HepG2 (cell line): ENCODE data around the gene ADAMTS16.

ENCODE experiments used
- CSRNP2 ChIP-seq: sonication (generic); formaldehyde crosslinking; conservative IDR thresholded peaks from 2 replicates; pipeline ENCODE4 v1.8.0; 2022; ENCODE audit warnings: low read depth, missing genetic modification reagents
- CTCF ChIP-seq: sonication (generic); formaldehyde crosslinking; IDR thresholded peaks from 2 replicates; pipeline ENCODE4 v1.5.0; 2020; ENCODE audit warnings: mild to moderate bottlenecking, missing genetic modification reagents, moderate library complexity
- HDAC2 ChIP-seq: sonication (generic); formaldehyde crosslinking; IDR thresholded peaks from 2 replicates; pipeline ENCODE4 v1.4.0; 2020; ENCODE audit warnings: missing genetic modification reagents
- MAX ChIP-seq: IDR thresholded peaks from 2 replicates; pipeline ENCODE4 v1.6.1; 2012; ENCODE audit warnings: inconsistent platforms
- RBM39 ChIP-seq: fragments of 200-400 bp; formaldehyde crosslinking; IDR thresholded peaks from one replicate; pipeline ENCODE4 v1.6.1; 2018; ENCODE audit warnings: antibody characterized with exemption, mild to moderate bottlenecking, low read depth, low read length; ENCODE audit not compliant: poor library complexity, severe bottlenecking
- SIN3A ChIP-seq: IDR thresholded peaks from 2 replicates; pipeline ENCODE4 v1.6.1; 2011; ENCODE audit warnings: low read depth, mild to moderate bottlenecking, control low read depth, low read length, borderline replicate concordance
- ZNF781 ChIP-seq: sonication (generic); formaldehyde crosslinking; IDR thresholded peaks from 2 replicates; pipeline ENCODE4 v1.5.1; 2020; ENCODE audit warnings: borderline replicate concordance, mild to moderate bottlenecking, missing genetic modification reagents; ENCODE audit errors: not compliant biosample characterization

- TF ChIP-seq CTCF (no peak), ZNF781 (CRISPR knock-in tag) (no peak), MAX (no peak), RBM39 (no peak), SIN3A (no peak), HDAC2 (CRISPR knock-in tag) (no peak), CSRNP2 (CRISPR knock-in tag) (no peak)
Observed at GRCh38 chr5:5332287-5332686, 192.2 kb downstream of the ADAMTS16 start.
